Measurements from ENCODE around the gene C21orf58.

The C21orf58 gene

GRCh38 chr21:46289655-46290179 lies 34.0 kb downstream of the C21orf58 start:
- Histone ChIP-seq H3K36me3 (peaks cover 7% of the 10 kb centered on the region), H3K9me3 (no peaks in the 10 kb centered on the region), H3K4me3 (ENCODE audit: low read depth in 1 of 2, low read length in 1 of 2) (no peak overlapping the region), H3K4me1 (ENCODE audit: control insufficient read depth in 1 of 2, insufficient read depth in 1 of 2, low read depth in 1 of 2, low read length in 1 of 2) (peaks cover 19 to 26% of the 10 kb centered on the region in 2 experiments), H3K27me3 (peaks cover 2% of the 10 kb centered on the region), H3K27ac (no peak overlapping the region)
- no peak for TF ChIP-seq CTCF (IDR thresholded peaks at IDR 0.05)

- H3K36me3 ChIP-seq, result peaks cover 8% of the 10 kb centered on the region
- no peaks in the 10 kb centered on the region for H3K9me3 ChIP-seq
- H3K27me3 ChIP-seq, result no peaks in the 10 kb centered on the region
- H3K4me3 ChIP-seq (ENCODE audit: low read depth in 1 of 2, low read length in 1 of 2), result no peak overlapping the region
- peaks cover 34 to 41% of the 10 kb centered on the region in 2 experiments for H3K4me1 ChIP-seq (ENCODE audit: control insufficient read depth in 1 of 2, insufficient read depth in 1 of 2, low read depth in 1 of 2, low read length in 1 of 2)
- TF ChIP-seq CTCF (IDR thresholded peaks at IDR 0.05), result no peak
- H3K27ac ChIP-seq, result no peak overlapping the region
These were observed 36.1 kb downstream of the C21orf58 start for GRCh38 chr21:46287541-46287940.

- H3K36me3 ChIP-seq, result peaks cover 9% of the 10 kb centered on the region
- no peaks in the 10 kb centered on the region for H3K27me3 ChIP-seq
- no peak for TF ChIP-seq CTCF (IDR thresholded peaks at IDR 0.05)
- H3K9me3 ChIP-seq, result no peaks in the 10 kb centered on the region
- H3K27ac ChIP-seq, result peak overlapping the region; percentile 90
- H3K4me1 ChIP-seq (ENCODE audit: control insufficient read depth in 1 of 2, insufficient read depth in 1 of 2, low read depth in 1 of 2, low read length in 1 of 2), result peaks cover 34 to 41% of the 10 kb centered on the region in 2 experiments
- peak overlapping the region; percentile 82 to 89 for H3K4me3 ChIP-seq (ENCODE audit: low read depth in 1 of 2, low read length in 1 of 2)
These were observed 37.0 kb downstream of the C21orf58 start for GRCh38 chr21:46286648-46287002.

- H3K4me3 ChIP-seq (ENCODE audit: low read depth in 1 of 2, low read length in 1 of 2), result peak within 1 kb of the TSS; percentile 82 to 89
- H3K36me3 ChIP-seq, result peaks cover 9% of the 10 kb centered on the region
- H3K4me1 ChIP-seq (ENCODE audit: control insufficient read depth in 1 of 2, insufficient read depth in 1 of 2, low read depth in 1 of 2, low read length in 1 of 2), result peaks cover 30 to 37% of the 10 kb centered on the region in 2 experiments
- H3K27me3 ChIP-seq, result no peaks in the 10 kb centered on the region
- no peaks in the 10 kb centered on the region for H3K9me3 ChIP-seq
- peak within 1 kb of the TSS; percentile 90 for H3K27ac ChIP-seq
- no peak for TF ChIP-seq CTCF (IDR thresholded peaks at IDR 0.05)
These were observed 37.7 kb downstream of the C21orf58 start, which contains the start of gene YBEY for GRCh38 chr21:46285761-46286647. YBEY (plus strand) TSS chr21:46286342; CDS start chr21:46286914, 572 bp downstream.

- H3K9me3 ChIP-seq, result no peaks in the 10 kb centered on the region
- TF ChIP-seq CTCF (IDR thresholded peaks at IDR 0.05), result no peak
- H3K27me3 ChIP-seq, result no peaks in the 10 kb centered on the region
- H3K4me3 ChIP-seq (ENCODE audit: low read depth in 1 of 2, low read length in 1 of 2), result peak within 1 kb of the TSS; percentile 82 to 89
- H3K36me3 ChIP-seq, result peaks cover 15% of the 10 kb centered on the region
- H3K4me1 ChIP-seq (ENCODE audit: control insufficient read depth in 1 of 2, insufficient read depth in 1 of 2, low read depth in 1 of 2, low read length in 1 of 2), result peaks cover 29 to 37% of the 10 kb centered on the region in 2 experiments
- H3K27ac ChIP-seq, result peak within 1 kb of the TSS; percentile 90
These were observed 38.4 kb downstream of the C21orf58 start, which contains the start of gene MCM3AP for GRCh38 chr21:46285206-46285661. MCM3AP (minus strand) TSS chr21:46285611; CDS start chr21:46285286, 325 bp downstream.
